KOPT-K1 (cell line): ENCODE data around the gene ARPC3.
"Not testable (repeated sequence)": the region's sequence is repeated elsewhere in the genome, so short reads cannot be mapped to it uniquely, and the experiment has no call there.

ENCODE experiments used
- H3K27ac ChIP-seq: fragments of 200-600 bp; sonication (generic); 2 replicates; pipeline ENCODE4 v1.5.1; 2016; ENCODE audit warnings: antibody characterized with exemption, mild to moderate bottlenecking, low read depth, low read length; ENCODE audit not compliant: poor library complexity, severe bottlenecking
- H3K36me3 ChIP-seq: fragments of 200-600 bp; sonication (generic); 2 replicates; pipeline ENCODE4 v1.5.1; 2017; ENCODE audit warnings: antibody characterized with exemption, mild to moderate bottlenecking, low read length, moderate library complexity; ENCODE audit not compliant: insufficient read depth
- H3K9me3 ChIP-seq: fragments of 200-600 bp; sonication (generic); 2 replicates; pipeline ENCODE4 v1.5.1; 2017; ENCODE audit warnings: antibody characterized with exemption, low read length, mild to moderate bottlenecking; ENCODE audit not compliant: insufficient read depth, poor library complexity, severe bottlenecking

The ARPC3 gene

DNA sequence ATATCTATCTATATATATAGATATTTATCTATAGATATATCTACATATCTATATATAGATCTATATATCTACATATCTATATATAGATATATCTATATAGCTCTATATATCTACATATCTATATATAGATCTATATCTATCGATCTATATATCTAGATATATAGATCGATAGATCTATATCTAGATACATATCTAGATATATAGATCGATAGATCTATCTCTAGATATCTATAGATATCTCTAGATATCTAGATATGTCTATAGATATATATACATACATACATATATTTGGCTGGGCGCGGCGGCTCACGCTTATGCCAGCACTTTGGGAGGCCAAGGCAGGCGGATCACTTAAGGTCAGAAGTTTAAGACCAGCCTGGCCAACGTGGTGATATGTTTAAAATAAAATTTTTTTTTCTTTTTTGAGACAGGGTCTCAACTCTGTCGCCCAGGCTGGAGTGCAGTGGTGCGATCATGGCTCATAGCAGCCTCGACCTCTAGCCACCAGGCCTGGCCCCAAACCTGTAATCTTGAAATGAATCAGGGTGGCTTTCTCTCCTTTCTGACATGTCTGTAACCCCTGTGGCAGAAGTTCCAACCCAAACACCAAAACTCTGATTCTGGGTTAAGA lies 18.1 kb downstream of the ARPC3 start:
- Histone ChIP-seq H3K27ac (no peak overlapping the region), H3K9me3 (no peaks in the 10 kb centered on the region)

GRCh38 chr12:110429676-110430075 lies 20.5 kb downstream of the ARPC3 start:
- H3K36me3 ChIP-seq, result peaks cover 13% of the 10 kb centered on the region
- H3K9me3 ChIP-seq, H3K27ac ChIP-seq: not testable (repeated sequence)

More for the DNA sequence above, 18.1 kb downstream of the ARPC3 start:
- H3K36me3 ChIP-seq, result peaks cover 37% of the 10 kb centered on the region

DNA sequence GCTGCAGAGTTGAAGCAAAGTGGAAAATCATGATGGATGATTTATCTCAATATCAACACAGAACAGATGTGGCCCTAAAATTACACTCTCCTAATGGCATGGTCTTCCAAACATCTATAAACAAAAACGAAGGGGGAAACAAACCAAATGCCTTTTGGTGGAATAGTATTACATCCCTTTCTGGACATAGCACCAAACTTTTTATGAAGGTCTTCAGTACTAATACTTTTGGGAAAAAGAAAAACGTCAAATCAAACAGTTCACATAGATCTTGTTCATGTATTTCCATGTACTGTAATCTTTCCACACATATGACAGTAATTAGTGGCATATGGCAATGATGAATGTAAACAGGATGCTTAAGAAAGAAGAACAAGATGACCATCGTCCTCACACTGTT lies 23.7 kb downstream of the ARPC3 start:
- H3K27ac ChIP-seq, result no peak overlapping the region
- H3K36me3 ChIP-seq, result no peaks in the 10 kb centered on the region
- no peaks in the 10 kb centered on the region for H3K9me3 ChIP-seq

- H3K9me3 ChIP-seq, result no peaks in the 10 kb centered on the region
- H3K36me3 ChIP-seq, result no peaks in the 10 kb centered on the region
- H3K27ac ChIP-seq, result no peak overlapping the region
These were observed 25.9 kb downstream of the ARPC3 start for GRCh38 chr12:110424237-110424636.

DNA sequence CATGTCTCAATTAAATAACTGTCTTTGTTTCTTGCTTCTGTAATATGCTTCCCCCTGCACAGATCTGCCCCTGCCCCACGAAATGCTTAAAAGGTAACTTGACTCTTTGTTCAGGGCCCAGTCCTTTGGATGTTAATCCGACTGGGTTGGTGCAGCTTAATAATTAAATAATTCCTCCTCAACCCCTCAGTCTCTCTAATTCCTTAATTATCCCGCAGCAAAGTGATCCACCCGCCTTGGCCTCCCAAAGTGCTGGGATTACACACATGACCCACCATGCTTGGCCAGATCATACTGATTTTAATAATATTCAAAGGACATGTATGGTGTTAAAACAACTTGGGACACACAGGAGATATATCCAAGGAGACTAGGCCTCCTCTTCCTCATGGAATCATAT lies 28.4 kb downstream of the ARPC3 start:
- no peak overlapping the region for H3K27ac ChIP-seq
- H3K36me3 ChIP-seq, result no peaks in the 10 kb centered on the region
- H3K9me3 ChIP-seq, result no peaks in the 10 kb centered on the region

GRCh38 chr12:110421159-110421661 lies 28.9 kb downstream of the ARPC3 start:
- no peaks in the 10 kb centered on the region for H3K36me3 ChIP-seq
- H3K27ac ChIP-seq, result no peak overlapping the region
- H3K9me3 ChIP-seq, result no peaks in the 10 kb centered on the region

DNA sequence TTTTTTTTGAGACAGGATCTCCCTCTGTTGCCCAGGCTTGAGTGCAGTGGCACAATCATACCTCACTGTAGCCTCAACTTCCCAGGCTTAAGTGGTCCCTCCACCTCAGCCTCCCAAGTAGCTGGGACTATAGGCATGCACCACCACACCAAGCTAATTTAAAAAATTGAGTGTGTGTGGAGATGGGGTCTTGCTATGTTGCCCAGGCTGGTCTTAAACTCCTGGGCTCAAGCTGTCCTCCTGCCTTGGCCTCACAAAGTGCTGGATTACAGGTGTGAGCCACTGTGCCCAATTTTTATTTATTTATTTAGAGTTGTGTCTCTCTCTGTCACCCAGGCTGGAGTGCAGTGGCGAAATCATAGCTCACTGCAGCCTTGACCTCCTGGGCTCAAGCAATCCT lies 29.5 kb downstream of the ARPC3 start:
- H3K9me3 ChIP-seq, H3K36me3 ChIP-seq, H3K27ac ChIP-seq: not testable (repeated sequence)

DNA sequence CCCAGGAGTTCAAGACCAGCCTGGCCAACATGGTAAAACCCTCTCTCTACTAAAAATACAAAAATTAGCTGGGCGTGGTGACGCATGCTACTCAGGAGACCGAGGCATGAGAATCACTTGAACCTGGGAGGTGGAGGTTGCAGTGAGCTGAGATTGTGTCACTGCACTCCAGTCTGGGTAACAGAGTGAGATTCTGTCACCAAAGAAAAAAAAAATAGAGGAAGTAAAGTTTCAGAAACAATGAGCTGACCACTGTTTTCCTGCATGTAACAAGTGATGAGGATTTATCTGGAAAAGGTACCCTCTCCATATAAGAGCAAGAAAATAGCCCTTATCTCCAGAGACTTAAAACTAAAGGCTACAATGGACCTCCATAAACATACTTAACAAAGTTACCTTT lies 33.0 kb downstream of the ARPC3 start:
- H3K27ac ChIP-seq, H3K36me3 ChIP-seq, H3K9me3 ChIP-seq: not testable (repeated sequence)

- not testable (repeated sequence) for H3K9me3 ChIP-seq, H3K27ac ChIP-seq, H3K36me3 ChIP-seq
These were observed 40.1 kb downstream of the ARPC3 start for GRCh38 chr12:110410086-110410485.

GRCh38 chr12:110405126-110405662 lies 44.9 kb downstream of the ARPC3 start:
- not testable (repeated sequence) for H3K27ac ChIP-seq
- H3K36me3 ChIP-seq, result peaks cover 16% of the 10 kb centered on the region

DNA sequence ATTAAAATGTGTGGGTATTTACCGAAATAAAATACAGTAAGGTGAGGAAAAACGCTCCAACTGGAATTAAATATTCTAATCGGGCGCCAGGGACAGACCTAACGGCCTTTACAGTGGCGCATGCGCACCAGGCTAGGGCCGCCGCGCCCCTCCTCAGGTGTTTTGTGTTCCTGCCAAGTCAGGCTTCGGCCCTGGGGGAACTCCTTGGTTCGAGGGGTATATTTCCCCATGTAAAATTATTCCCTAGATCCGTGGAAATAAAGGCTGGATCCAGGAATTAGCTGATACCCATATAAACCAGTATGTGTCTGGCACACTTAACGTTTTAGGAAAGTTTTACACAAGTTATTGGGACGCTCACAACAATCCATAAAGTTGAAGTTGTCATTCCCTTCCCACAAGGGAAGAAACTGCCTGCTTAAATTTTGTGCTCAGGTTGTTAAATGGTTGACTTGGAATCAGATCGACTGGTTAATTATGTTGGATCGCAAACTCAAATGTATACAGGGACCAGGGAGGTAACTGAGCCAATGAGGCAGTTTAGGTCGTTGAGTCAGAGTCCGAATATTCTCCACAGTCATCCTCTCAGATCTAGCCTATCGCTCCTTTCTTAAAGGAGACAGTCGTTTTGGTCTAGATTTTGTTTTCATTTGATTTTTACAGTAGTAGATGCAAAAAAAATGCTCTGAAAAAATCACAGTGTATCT lies 46.0 kb downstream of the ARPC3 start:
- H3K9me3 ChIP-seq, result no peaks in the 10 kb centered on the region
- H3K27ac ChIP-seq, result peak overlapping the region; percentile 98
- H3K36me3 ChIP-seq, result peaks cover 26% of the 10 kb centered on the region

More at GRCh38 chr12:110405126-110405662, 44.9 kb downstream of the ARPC3 start:
- not testable (repeated sequence) for H3K9me3 ChIP-seq

DNA sequence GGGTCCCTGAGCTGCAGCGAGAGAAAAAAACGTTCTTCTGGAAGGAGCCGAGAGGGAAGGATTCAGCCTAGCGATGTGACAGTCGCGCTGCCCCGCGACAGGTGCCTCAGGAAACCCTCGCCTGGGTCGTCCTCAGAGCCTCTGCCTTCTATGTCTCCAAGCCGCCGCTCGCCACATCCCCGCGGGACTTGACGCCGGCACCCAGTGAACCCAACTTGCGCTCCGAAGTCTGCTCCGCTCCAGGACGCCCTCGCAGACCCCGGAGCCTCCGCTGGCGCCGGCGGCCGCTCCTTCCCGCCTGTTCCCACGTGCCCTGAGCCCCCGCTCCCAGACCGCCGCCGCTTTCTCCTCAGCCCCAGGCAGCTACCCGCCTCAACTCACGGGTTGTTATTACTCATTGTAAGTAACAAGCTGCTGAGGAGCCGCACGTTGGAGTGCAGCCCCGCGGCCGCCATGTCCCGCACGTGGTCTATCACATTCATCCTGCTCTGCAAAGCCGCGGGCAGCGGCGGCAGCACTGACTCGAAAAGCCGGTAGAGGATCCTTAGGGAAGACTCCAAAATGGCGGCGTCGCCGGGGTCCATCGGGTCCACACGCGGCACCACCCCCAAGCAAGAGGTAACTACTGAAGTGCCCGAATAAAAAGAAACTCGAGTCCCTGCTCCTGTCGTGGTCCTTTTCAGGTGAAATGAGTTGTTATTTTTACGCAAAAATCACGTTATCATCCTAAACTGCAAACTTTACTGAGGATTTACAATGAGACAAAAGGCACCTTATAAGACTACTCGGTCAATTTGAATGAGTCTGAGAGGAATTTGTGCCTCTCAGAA lies 46.8 kb downstream of the ARPC3 start, which contains the start of gene ANAPC7:
Gene ANAPC7 (minus strand): TSS at position 563 of the 830 bp plus-strand sequence. CDS start 81 bp downstream, at position 482.
- Histone ChIP-seq H3K9me3 (no peaks in the 10 kb centered on the region), H3K27ac (peak within 1 kb of the TSS; percentile 98), H3K36me3 (peaks cover 34% of the 10 kb centered on the region)
